Measurements from ENCODE around the gene PPP1R7. TPM values are rescaled to one million over a fixed set of nuclear protein-coding genes. Genes with fewer than 3 reads are reported as not detected.
A peak's percentile ranks its signal among the peaks of the same experiment; 100 is the strongest.

PPP1R7 gene
- total RNA-seq, 2 donors from 2014 or later: 48.5 to 52.7 TPM

- H3K4me1 Mint-ChIP-seq: peaks cover 13% of the 10 kb centered on the region
- H3K27me3 Mint-ChIP-seq (ENCODE audit: insufficient read depth): no peaks in the 10 kb centered on the region
- Histone ChIP-seq H3K4me3 (ENCODE audit: low read length) (no peak overlapping the region), H3K9ac (ENCODE audit: extremely low read depth, low read length, poor library complexity, severe bottlenecking) (no peak overlapping the region), H3K36me3 (ENCODE audit: control insufficient read depth, insufficient read depth, low read length) (peaks cover 37% of the 10 kb centered on the region), H3K27ac (ENCODE audit: low read depth, low read length) (no peak overlapping the region), H3K9me3 (ENCODE audit: control insufficient read depth, low read length) (no peaks in the 10 kb centered on the region), H3K27me3 (ENCODE audit: control insufficient read depth, insufficient read depth, low read length, poor library complexity, severe bottlenecking) (no peaks in the 10 kb centered on the region), H3K4me1 (ENCODE audit: control insufficient read depth, insufficient read depth, low read length) (no peaks in the 10 kb centered on the region)
- TF ChIP-seq CTCF (conservative IDR thresholded peaks at IDR 0.05): no peak
- no peak overlapping the region for H3K27ac Mint-ChIP-seq
- WGBS, 2 experiments (ENCODE audit: insufficient coverage in 1 of 2, insufficient read length in 1 of 2): 64% methylated on average over 1 of the region's 1 CpG; no CpG with 5 or more reads in 1 of the 2 experiments
- H3K4me3 Mint-ChIP-seq: no peak overlapping the region
- no peak for DNase-seq
- peaks cover 25% of the 10 kb centered on the region for H3K36me3 Mint-ChIP-seq (ENCODE audit: low read depth)
- no peaks in the 10 kb centered on the region for H3K9me3 Mint-ChIP-seq
Measured at GRCh38 chr2:241155936-241156335, 5.7 kb downstream of the PPP1R7 start.

GRCh38 chr2:241156971-241157441, 6.7 kb downstream of the PPP1R7 start:
- peak; percentile 65 for DNase-seq
- Histone ChIP-seq H3K27me3 (ENCODE audit: control insufficient read depth, insufficient read depth, low read length, poor library complexity, severe bottlenecking) (no peaks in the 10 kb centered on the region), H3K27ac (ENCODE audit: low read depth, low read length) (no peak overlapping the region), H3K4me3 (ENCODE audit: low read length) (no peak overlapping the region), H3K9ac (ENCODE audit: extremely low read depth, low read length, poor library complexity, severe bottlenecking) (no peak overlapping the region), H3K4me1 (ENCODE audit: control insufficient read depth, insufficient read depth, low read length) (no peaks in the 10 kb centered on the region), H3K36me3 (ENCODE audit: control insufficient read depth, insufficient read depth, low read length) (peaks cover 37% of the 10 kb centered on the region), H3K9me3 (ENCODE audit: control insufficient read depth, low read length) (no peaks in the 10 kb centered on the region)
- Mint-ChIP-seq H3K27me3 (ENCODE audit: insufficient read depth) (no peaks in the 10 kb centered on the region), H3K4me3 (no peak overlapping the region), H3K27ac (no peak overlapping the region), H3K9me3 (no peaks in the 10 kb centered on the region), H3K36me3 (ENCODE audit: low read depth) (peaks cover 32% of the 10 kb centered on the region), H3K4me1 (peaks cover 8% of the 10 kb centered on the region)
- 56% methylated on average over 4 to 5 of the region's 5 CpGs for WGBS, 2 experiments (ENCODE audit: insufficient coverage in 1 of 2, insufficient read length in 1 of 2)
- TF ChIP-seq CTCF (conservative IDR thresholded peaks at IDR 0.05): no peak

- no peaks in the 10 kb centered on the region for H3K4me1 ChIP-seq (ENCODE audit: control insufficient read depth, insufficient read depth, low read length)
- H3K4me1 Mint-ChIP-seq: peaks cover 6% of the 10 kb centered on the region
- no peaks in the 10 kb centered on the region for H3K27me3 Mint-ChIP-seq (ENCODE audit: insufficient read depth)
- no peak for DNase-seq
- no peaks in the 10 kb centered on the region for H3K27me3 ChIP-seq (ENCODE audit: control insufficient read depth, insufficient read depth, low read length, poor library complexity, severe bottlenecking)
- no peak overlapping the region for H3K9ac ChIP-seq (ENCODE audit: extremely low read depth, low read length, poor library complexity, severe bottlenecking)
- no peak overlapping the region for H3K27ac ChIP-seq (ENCODE audit: low read depth, low read length)
- H3K36me3 ChIP-seq (ENCODE audit: control insufficient read depth, insufficient read depth, low read length): peaks cover 37% of the 10 kb centered on the region
- no peaks in the 10 kb centered on the region for H3K9me3 Mint-ChIP-seq
- peaks cover 35% of the 10 kb centered on the region for H3K36me3 Mint-ChIP-seq (ENCODE audit: low read depth)
- no peak overlapping the region for H3K27ac Mint-ChIP-seq
- no peak overlapping the region for H3K4me3 Mint-ChIP-seq
- no peak for TF ChIP-seq CTCF (conservative IDR thresholded peaks at IDR 0.05)
- no peak overlapping the region for H3K4me3 ChIP-seq (ENCODE audit: low read length)
- H3K9me3 ChIP-seq (ENCODE audit: control insufficient read depth, low read length): no peaks in the 10 kb centered on the region
- WGBS, 2 experiments (ENCODE audit: insufficient coverage in 1 of 2, insufficient read length in 1 of 2): 94 to 95% methylated on average over 7 to 9 of the region's 9 CpGs
Measured at GRCh38 chr2:241157841-241158545, 7.7 kb downstream of the PPP1R7 start.

All from endodermal cell (in vitro differentiated cells).